Endothelial cell of umbilical vein (primary cell): ENCODE results near the gene DHDDS. TPM values are rescaled to one million over a fixed set of nuclear protein-coding genes. Genes with fewer than 3 reads are reported as not detected.

Experiments used
- BruUV-seq: library from RNA; stranded (reverse); fragments of 400-500 nt; replicated peaks from 2 replicates; lab custom pipeline; 2021; lab: Mats Ljungman, UMichigan
- CTCF ChIA-PET: fragments of 300-600, 350-600 bp; sonication (Branson Sonifier 250); formaldehyde crosslinking; loops from one replicate; lab custom pipeline; 2021; ENCODE audit warnings: antibody characterized with exemption, inconsistent platforms; lab: Charles Lee
- POLR2A ChIA-PET: fragments of 300-600, 350-600 bp; sonication (Branson Sonifier 250); formaldehyde crosslinking; loops from one replicate; lab custom pipeline; 2021; ENCODE audit warnings: antibody characterized with exemption, inconsistent platforms; lab: Charles Lee
- DNase-seq: peaks from one replicate; pipeline ENCODE4 v3.0.0-alpha.2; 2011; ENCODE audit warnings: low read depth, low spot score
- FAIRE-seq: peaks from 2 replicates; lab custom pipeline; 2011; peaks lifted over from hg19 to GRCh38; lab: Jason Lieb, UNC
- H2AFZ ChIP-seq: 2 replicates; pipeline ENCODE4 v1.6.0; 2012; ENCODE audit warnings: low read depth, low read length, control low read depth, inconsistent platforms
- H3K27ac ChIP-seq: 2 replicates; pipeline ENCODE4 v1.5.1; 2011; ENCODE audit warnings: low read depth, mild to moderate bottlenecking, control low read depth, low read length, moderate library complexity; ENCODE audit not compliant: insufficient read depth
- H3K27me3 ChIP-seq, 2 experiments: 2 replicates each; pipeline versions ENCODE4 v1.6.0 to v1.6.1; 2011; ENCODE audit warnings: low read length in 2 of 2, mixed read lengths in 1 of 2; ENCODE audit not compliant: control insufficient read depth in 2 of 2, insufficient read depth in 2 of 2
- H3K36me3 ChIP-seq, 2 experiments: 2 replicates in 1 of 2; 3 replicates in 1 of 2; pipeline ENCODE4 v1.5.1; 2011; ENCODE audit warnings: low read length in 2 of 2, mild to moderate bottlenecking in 1 of 2, moderate library complexity in 1 of 2; ENCODE audit not compliant: control insufficient read depth in 2 of 2, insufficient read depth in 2 of 2; ENCODE audit errors: extremely low read depth in 1 of 2
- H3K4me1 ChIP-seq: 3 replicates; pipeline ENCODE4 v1.5.1; 2011; ENCODE audit warnings: mild to moderate bottlenecking, low read length; ENCODE audit not compliant: control insufficient read depth, insufficient read depth; ENCODE audit errors: extremely low read depth
- H3K4me2 ChIP-seq: 2 replicates; pipeline ENCODE4 v1.6.1; 2011; ENCODE audit warnings: low read length, control low read depth, mixed read lengths; ENCODE audit not compliant: insufficient read depth
- H3K4me3 ChIP-seq, 3 experiments: fragments of 200-600 bp in 1 of 3; sonication (generic), shearing (Covaris generic) in 1 of 3; replicated peaks in 1 of 3; 2 replicates each; pipeline ENCODE4 v1.5.1; 2011 to 2016; ENCODE audit warnings: control low read depth in 3 of 3, low read length in 3 of 3, mild to moderate bottlenecking in 2 of 3, inconsistent platforms in 1 of 3, low read depth in 1 of 3, moderate library complexity in 1 of 3; ENCODE audit not compliant: insufficient read depth in 1 of 3
- H3K79me2 ChIP-seq: 2 replicates; pipeline ENCODE4 v1.6.0; 2012; ENCODE audit warnings: low read length, inconsistent platforms; ENCODE audit not compliant: control insufficient read depth, insufficient read depth
- H3K9ac ChIP-seq: replicated peaks from 2 replicates; pipeline ENCODE3; 2011; ENCODE audit warnings: low read length, control low read depth; ENCODE audit not compliant: insufficient read depth; ENCODE audit errors: extremely low read depth
- H3K9me1 ChIP-seq: replicated peaks from 3 replicates; pipeline ENCODE4 v1.6.0; 2011; ENCODE audit warnings: mild to moderate bottlenecking, low read length; ENCODE audit not compliant: control insufficient read depth, insufficient read depth; ENCODE audit errors: extremely low read depth
- H3K9me3 ChIP-seq: replicated peaks from 2 replicates; pipeline ENCODE4 v1.5.1; 2012; ENCODE audit warnings: low read length, inconsistent platforms; ENCODE audit not compliant: control insufficient read depth, insufficient read depth
- H4K20me1 ChIP-seq: replicated peaks from 2 replicates; pipeline ENCODE3; 2011; ENCODE audit warnings: mild to moderate bottlenecking, low read length; ENCODE audit not compliant: control insufficient read depth, insufficient read depth; ENCODE audit errors: extremely low read depth
- CTCF ChIP-seq, 2 donors: IDR thresholded peaks; 1 replicate in 1 of 2; 2 replicates in 1 of 2; pipeline ENCODE4 v1.5.1; 2011; ENCODE audit warnings: low read length in 2 of 2, mild to moderate bottlenecking in 2 of 2, moderate library complexity in 2 of 2, control low read depth in 1 of 2, inconsistent platforms in 1 of 2, low read depth in 1 of 2; ENCODE audit not compliant: insufficient read depth in 1 of 2; ENCODE audit errors: extremely low read depth in 1 of 2
- EZH2 ChIP-seq: IDR thresholded peaks from 2 replicates; pipeline ENCODE4 v1.6.1; 2012; ENCODE audit warnings: borderline replicate concordance, low read depth, mild to moderate bottlenecking, moderate library complexity, low read length, inconsistent platforms; ENCODE audit not compliant: severe bottlenecking
- FOS ChIP-seq: IDR thresholded peaks from 2 replicates; pipeline ENCODE4 v1.6.1; 2011; ENCODE audit warnings: mild to moderate bottlenecking, low read length, moderate library complexity, borderline replicate concordance; ENCODE audit not compliant: insufficient read depth
- GATA2 ChIP-seq: IDR thresholded peaks from 2 replicates; pipeline ENCODE4 v1.7.0; 2011; ENCODE audit warnings: low read depth, mild to moderate bottlenecking, moderate library complexity, mixed read lengths, low read length; ENCODE audit not compliant: insufficient read length, insufficient read depth
- JUN ChIP-seq: IDR thresholded peaks from 2 replicates; pipeline ENCODE4 v1.6.1; 2011; ENCODE audit warnings: borderline replicate concordance, low read depth; ENCODE audit not compliant: insufficient read length, insufficient read depth
- MAX ChIP-seq: IDR thresholded peaks from 2 replicates; pipeline ENCODE4 v1.6.1; 2011; ENCODE audit not compliant: insufficient read depth, insufficient read length
- MYC ChIP-seq: IDR thresholded peaks from one replicate; pipeline ENCODE4 v1.6.1; 2011; ENCODE audit warnings: mild to moderate bottlenecking, low read depth, low read length
- POLR2A ChIP-seq: IDR thresholded peaks from 2 replicates; pipeline ENCODE4 v1.6.1; 2012; ENCODE audit warnings: low read depth, mild to moderate bottlenecking, control low read depth, low read length
- POLR2AphosphoS5 ChIP-seq: IDR thresholded peaks from 2 replicates; pipeline ENCODE4 v1.6.1; 2012; ENCODE audit warnings: low read depth, mild to moderate bottlenecking, control low read depth, low read length, moderate library complexity; ENCODE audit not compliant: insufficient read depth
- dilution Hi-C: fragments of 300-500 bp; cut with MboI; formaldehyde crosslinking; loops from one replicate; pipeline ENCODE4 v1.15.0; 2019; ENCODE audit warnings: low sequenced_read_pairs; ENCODE audit not compliant: extremely low pct_ligation_motif_present
- intact Hi-C: fragments of 100-400 bp; cut with micrococcal nuclease; formaldehyde crosslinking; loops from one replicate; pipeline ENCODE4 v1.10.0; 2022
- polyA plus RNA-seq, 4 experiments: library from polyadenylated mRNA; depleted of rRNA in 3 of 4; stranded (reverse) in 3 of 4; unstranded in 1 of 4; fragments of >200 nt; gene quantifications; 2 replicates each; pipeline versions ENCODE4 v1.2.1 to v1.2.3, GENCODE V29; 2011 to 2012; ENCODE audit warnings: missing spikeins in 1 of 4
- total RNA-seq: library from RNA; stranded (reverse); gene quantifications from 2 replicates; pipeline ENCODE4 v1.2.3, GENCODE V29; 2021

Gene DHDDS
- total and polyA plus RNA-seq, 2 donors (not counting 3 experiments of a cell fraction or from before 2014, with no cell fraction given), result 51.3 to 70.7 TPM

- Histone ChIP-seq H3K4me2 (no peak overlapping the region), H3K9ac (no peak overlapping the region), H2AFZ (no peak overlapping the region), H3K36me3 (peaks cover 10 to 19% of the 10 kb centered on the region in 2 experiments), H3K27me3 (no peaks in the 10 kb centered on the region), H3K79me2 (no peaks in the 10 kb centered on the region), H3K9me3 (no peaks in the 10 kb centered on the region), H3K9me1 (no peaks in the 10 kb centered on the region), H3K4me1 (no peaks in the 10 kb centered on the region), H3K27ac (no peak overlapping the region), H4K20me1 (no peaks in the 10 kb centered on the region), H3K4me3 (no peak overlapping the region)
- DNase-seq, result no peak
- intact Hi-C loops, result no loop called here
- TF ChIP-seq MAX (no peak), FOS (no peak), CTCF (IDR thresholded peaks at IDR 0.05; ENCODE audit: extremely low read depth in 1 of 2, insufficient read depth in 1 of 2, low read depth in 1 of 2, low read length in 2 of 2) (no peak), EZH2 (no peak), POLR2A (no peak), POLR2AphosphoS5 (no peak), GATA2 (no peak), MYC (no peak), JUN (no peak)
- dilution Hi-C loops, result no loop called here
- ChIA-PET CTCF (interaction anchor here (1.1 kb wide), 1 partner anchor 19 kb away, joined by 3 read pairs; no protein-coding TSS in a partner anchor), POLR2A (no interaction called here)
- BruUV-seq, result no TSS peak
- FAIRE-seq, result no peak
Measured at GRCh38 chr1:26450908-26451307, 18.8 kb downstream of the DHDDS start.
